Spleen (tissue), 11 donors: ENCODE measurements around the gene LYRM2. TPM values are rescaled to one million over a fixed set of nuclear protein-coding genes. Genes with fewer than 3 reads are reported as not detected.

Experiments
- DNase-seq: peaks from one replicate; pipeline ENCODE4 v3.0.0-alpha.2; 2020
- H3K27ac ChIP-seq, 8 donors: fragments of 200-600 bp; sonication (generic) in 7 of 8; 1 replicate in 4 of 8; 2 replicates in 4 of 8; pipeline versions ENCODE4 v1.5.0 to v1.8.0; 2016 to 2021; ENCODE audit warnings: inconsistent platforms in 4 of 8, mild to moderate bottlenecking in 4 of 8, moderate library complexity in 1 of 8
- H3K27me3 ChIP-seq, 7 donors: fragments of 200-600 bp; sonication (generic) in 6 of 7; replicated peaks in 1 of 7; 1 replicate in 4 of 7; 2 replicates in 3 of 7; pipeline versions ENCODE4 v1.5.0 to v1.8.0; 2016 to 2021; ENCODE audit warnings: inconsistent platforms in 3 of 7, mild to moderate bottlenecking in 1 of 7
- H3K36me3 ChIP-seq, 6 donors: fragments of 200-600 bp; sonication (generic) in 5 of 6; 1 replicate in 4 of 6; 2 replicates in 2 of 6; pipeline versions ENCODE4 v1.5.0 to v1.8.0; 2016 to 2021; ENCODE audit warnings: inconsistent platforms in 2 of 6
- H3K4me1 ChIP-seq, 6 donors: fragments of 200-600 bp; sonication (generic) in 5 of 6; 1 replicate in 3 of 6; 2 replicates in 3 of 6; pipeline versions ENCODE4 v1.5.0 to v1.8.0; 2016 to 2021; ENCODE audit warnings: inconsistent platforms in 3 of 6
- H3K4me3 ChIP-seq, 8 donors: fragments of 200-600 bp; sonication (generic) in 7 of 8; 1 replicate in 4 of 8; 2 replicates in 4 of 8; pipeline versions ENCODE4 v1.5.0 to v1.8.0; 2016 to 2021; ENCODE audit warnings: inconsistent platforms in 4 of 8, mild to moderate bottlenecking in 4 of 8, moderate library complexity in 2 of 8
- H3K9me3 ChIP-seq, 8 donors: fragments of 200-600 bp; sonication (generic) in 7 of 8; 1 replicate in 4 of 8; 2 replicates in 4 of 8; pipeline versions ENCODE4 v1.5.0 to v1.8.0; 2016 to 2021; ENCODE audit warnings: inconsistent platforms in 4 of 8
- POLR2A ChIP-seq, 3 donors: fragments of 450-650 bp; IDR thresholded peaks; one replicate each; pipeline ENCODE4 v1.5.1; 2017; ENCODE audit warnings: antibody characterized with exemption in 3 of 3, mild to moderate bottlenecking in 1 of 3
- POLR2AphosphoS5 ChIP-seq, 3 donors: sonication (generic); formaldehyde crosslinking; IDR thresholded peaks; one replicate each; pipeline ENCODE4 v1.5.1; 2017; ENCODE audit warnings: antibody characterized with exemption in 3 of 3
- WGBS, 5 donors: extraction: QIAGEN DNeasy Blood & Tissue Kit in 3 of 5; methylation state at CpG; one replicate each; pipeline versions ENCODE4 v1.1.5 to v1.1.7; 2013 to 2018; 5-methylcytosine and 5-hydroxymethylcytosine counted together
- intact Hi-C: fragments of 100-400 bp; cut with DNase I; formaldehyde crosslinking; loops from one replicate; pipeline ENCODE4 v1.15.0; 2023; ENCODE audit warnings: low total_unique reads
- polyA plus RNA-seq, 3 donors: library from polyadenylated mRNA; stranded (reverse); fragments of 200-250 nt; gene quantifications; one replicate each; pipeline ENCODE4 v1.2.1, GENCODE V29; 2013
- total RNA-seq, 7 donors: library from RNA; depleted of rRNA in 3 of 7; stranded (reverse); fragments of >200 nt in 3 of 7; fragmentation: NEBNext Ultra II Directional in 4 of 7; extraction: Animal tissue kit (Norgen Biotek cat#: 25700) in 4 of 7; gene quantifications; one replicate each; pipeline versions ENCODE4 v1.1.0 to v1.2.1, GENCODE V29; 2016 to 2021
- TF ChIP-seq, protein P1 (sequence below), 11 experiments: fragments of 200-600 bp in 7 of 11; fragments of 450-650 bp in 4 of 11; sonication (generic) in 4 of 11; IDR thresholded peaks in 8 of 11; conservative IDR thresholded peaks in 3 of 11; 1 replicate in 7 of 11; 2 replicates in 4 of 11; pipeline versions ENCODE4 v1.4.0 to v1.8.0; 2016 to 2021; ENCODE audit warnings: antibody characterized with exemption in 11 of 11, inconsistent platforms in 4 of 11, mild to moderate bottlenecking in 1 of 11
- donor health status: healthy with polysubstance abuse.
- donor health status: DM: no; HTN: no; CAD: no; lungs with moderate emphysema.
- donor health status: DM: no; HTN: no; CAD: no.
- donor health status: Bipolar disorder and iron deficiency.
- donor health status: healthy.
- donor health status: DM: no; HTN: no; CAD: no.
- donor health status: DM: yes; HTN: yes; CAD: no.

The LYRM2 gene
- total and polyA plus RNA-seq, 10 donors: 12.7 to 31.8 (median 24.7) TPM

GRCh38 chr6:89554106-89554505 lies 84.4 kb downstream of the LYRM2 start:
- Histone ChIP-seq H3K9me3 (peaks cover 0 to 15% (median 9%) of the 10 kb centered on the region in 8 donors), H3K36me3 (no peaks in the 10 kb centered on the region), H3K4me3 (no peak overlapping the region), H3K27ac (no peak overlapping the region), H3K27me3 (no peaks in the 10 kb centered on the region), H3K4me1 (no peaks in the 10 kb centered on the region)
- intact Hi-C loops: no loop called here
- 87 to 96% (median 95%) methylated on average over 5 of the region's 5 CpGs for WGBS, 5 donors
- DNase-seq: no peak
- TF ChIP-seq, protein P1, sequence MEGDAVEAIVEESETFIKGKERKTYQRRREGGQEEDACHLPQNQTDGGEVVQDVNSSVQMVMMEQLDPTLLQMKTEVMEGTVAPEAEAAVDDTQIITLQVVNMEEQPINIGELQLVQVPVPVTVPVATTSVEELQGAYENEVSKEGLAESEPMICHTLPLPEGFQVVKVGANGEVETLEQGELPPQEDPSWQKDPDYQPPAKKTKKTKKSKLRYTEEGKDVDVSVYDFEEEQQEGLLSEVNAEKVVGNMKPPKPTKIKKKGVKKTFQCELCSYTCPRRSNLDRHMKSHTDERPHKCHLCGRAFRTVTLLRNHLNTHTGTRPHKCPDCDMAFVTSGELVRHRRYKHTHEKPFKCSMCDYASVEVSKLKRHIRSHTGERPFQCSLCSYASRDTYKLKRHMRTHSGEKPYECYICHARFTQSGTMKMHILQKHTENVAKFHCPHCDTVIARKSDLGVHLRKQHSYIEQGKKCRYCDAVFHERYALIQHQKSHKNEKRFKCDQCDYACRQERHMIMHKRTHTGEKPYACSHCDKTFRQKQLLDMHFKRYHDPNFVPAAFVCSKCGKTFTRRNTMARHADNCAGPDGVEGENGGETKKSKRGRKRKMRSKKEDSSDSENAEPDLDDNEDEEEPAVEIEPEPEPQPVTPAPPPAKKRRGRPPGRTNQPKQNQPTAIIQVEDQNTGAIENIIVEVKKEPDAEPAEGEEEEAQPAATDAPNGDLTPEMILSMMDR (IDR thresholded peaks at IDR 0.05 in 8 of 11, conservative IDR thresholded peaks at IDR 0.05 in 3 of 11): no peak
- TF ChIP-seq POLR2AphosphoS5 (IDR thresholded peaks at IDR 0.05): no peak
- no peak for TF ChIP-seq POLR2A (IDR thresholded peaks at IDR 0.05)

DNA sequence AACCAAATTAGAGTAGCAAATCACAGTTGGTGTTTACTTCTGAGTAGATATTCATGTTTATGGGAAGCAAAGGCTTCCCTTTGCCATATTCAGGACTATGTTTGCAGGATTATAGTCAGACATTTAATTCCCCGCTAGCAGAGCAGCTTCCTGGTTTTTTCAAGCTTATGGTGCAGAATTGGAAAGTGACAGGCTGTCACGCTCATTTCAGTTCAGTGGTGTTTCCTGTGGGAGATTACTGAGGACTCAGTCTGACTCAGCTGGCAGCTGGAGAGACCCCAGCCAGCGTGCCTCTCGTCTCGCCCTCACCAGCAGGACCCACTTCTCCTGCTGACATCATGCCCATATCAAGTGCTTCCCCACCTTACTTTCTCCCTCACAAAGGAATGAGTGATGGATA lies 85.1 kb downstream of the LYRM2 start:
- no peak for TF ChIP-seq POLR2A (IDR thresholded peaks at IDR 0.05)
- TF ChIP-seq POLR2AphosphoS5 (IDR thresholded peaks at IDR 0.05): no peak
- TF ChIP-seq, protein P1 (IDR thresholded peaks at IDR 0.05 in 8 of 11, conservative IDR thresholded peaks at IDR 0.05 in 3 of 11): no peak
- Histone ChIP-seq H3K4me3 (no peak overlapping the region), H3K4me1 (no peaks in the 10 kb centered on the region), H3K27me3 (no peaks in the 10 kb centered on the region), H3K27ac (no peak overlapping the region), H3K9me3 (peaks cover 0 to 15% (median 9%) of the 10 kb centered on the region in 8 donors), H3K36me3 (no peaks in the 10 kb centered on the region)
- 54 to 63% (median 56%) methylated on average over 5 of the region's 5 CpGs for WGBS, 5 donors
- intact Hi-C loops: no loop called here
- no peak for DNase-seq

- DNase-seq: no peak
- H3K9me3 ChIP-seq: no peaks in the 10 kb centered on the region
- WGBS, 5 donors: 78 to 89% (median 85%) methylated on average over 5 of the region's 5 CpGs
- no peak overlapping the region for H3K27ac ChIP-seq
- no peaks in the 10 kb centered on the region for H3K4me1 ChIP-seq
- TF ChIP-seq POLR2AphosphoS5 (IDR thresholded peaks at IDR 0.05) (no peak), POLR2A (IDR thresholded peaks at IDR 0.05) (no peak)
- TF ChIP-seq, protein P1 (IDR thresholded peaks at IDR 0.05 in 8 of 11, conservative IDR thresholded peaks at IDR 0.05 in 3 of 11): no peak
- no peaks in the 10 kb centered on the region for H3K27me3 ChIP-seq
- no peaks in the 10 kb centered on the region for H3K36me3 ChIP-seq
- no peak overlapping the region for H3K4me3 ChIP-seq
- intact Hi-C loops: no loop called here
Observed at GRCh38 chr6:89547281-89547680, 91.3 kb downstream of the LYRM2 start.

GRCh38 chr6:89542866-89543265 lies 95.7 kb downstream of the LYRM2 start:
- Histone ChIP-seq H3K36me3 (no peaks in the 10 kb centered on the region), H3K27ac (no peak overlapping the region), H3K4me1 (no peaks in the 10 kb centered on the region), H3K27me3 (no peaks in the 10 kb centered on the region), H3K9me3 (no peaks in the 10 kb centered on the region), H3K4me3 (no peak overlapping the region)
- TF ChIP-seq POLR2AphosphoS5 (IDR thresholded peaks at IDR 0.05): no peak
- no peak for TF ChIP-seq POLR2A (IDR thresholded peaks at IDR 0.05)
- TF ChIP-seq, protein P1 (IDR thresholded peaks at IDR 0.05 in 8 of 11, conservative IDR thresholded peaks at IDR 0.05 in 3 of 11): no peak
- DNase-seq: no peak
- intact Hi-C loops: no loop called here
- 87 to 91% (median 90%) methylated on average over 3 of the region's 3 CpGs for WGBS, 5 donors
